GM19438 (cell line): ENCODE results near the gene NFKB1.
A peak's percentile ranks its signal among the peaks of the same experiment; 100 is the strongest.
"Not testable (repeated sequence)": the region's sequence is repeated elsewhere in the genome, so short reads cannot be mapped to it uniquely, and the experiment has no call there.

Experiments used
- ATAC-seq: cut with Tn5 transposase; IDR thresholded peaks from one replicate; pipeline ENCODE4 v1.9.1; 2021; ENCODE audit warnings: low read depth; ENCODE audit not compliant: unreplicated experiment

Gene NFKB1

DNA sequence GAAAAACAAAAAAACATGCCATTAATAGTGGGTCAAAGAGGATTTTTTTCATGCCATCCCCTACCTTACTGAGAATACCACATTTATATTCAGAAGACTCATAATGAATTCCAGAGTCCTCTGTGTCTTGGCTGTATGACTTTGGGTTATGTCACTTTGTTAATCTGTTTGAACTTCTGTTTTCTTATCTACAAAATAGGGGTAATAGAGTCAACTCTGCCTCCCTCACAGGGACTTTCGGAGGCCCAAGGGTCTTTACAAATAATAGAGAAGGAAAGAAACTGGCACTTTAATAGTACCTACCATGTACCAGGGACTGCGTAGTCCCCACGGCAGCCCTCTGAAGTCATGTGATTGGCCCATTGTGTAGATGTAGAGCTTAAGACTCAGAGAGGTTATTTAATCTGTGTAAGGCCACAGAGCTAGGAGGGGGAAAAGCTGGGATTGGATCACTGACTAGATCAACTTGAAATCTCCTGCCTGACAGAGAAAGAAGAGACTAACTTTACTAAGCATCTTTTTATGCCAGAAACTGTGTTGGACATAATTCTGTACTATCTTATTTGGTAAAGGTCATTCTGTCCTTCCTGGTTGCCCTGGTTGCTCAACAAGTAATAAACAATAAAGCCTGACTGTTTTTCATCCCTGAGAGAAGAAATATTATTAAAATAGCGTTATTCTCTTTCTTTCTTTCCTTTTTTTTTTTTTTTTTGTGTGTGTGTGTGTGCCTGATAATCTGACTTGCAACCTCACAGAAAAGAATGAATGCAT, 59.6 kb downstream of the NFKB1 start:
- ATAC-seq = no peak

DNA sequence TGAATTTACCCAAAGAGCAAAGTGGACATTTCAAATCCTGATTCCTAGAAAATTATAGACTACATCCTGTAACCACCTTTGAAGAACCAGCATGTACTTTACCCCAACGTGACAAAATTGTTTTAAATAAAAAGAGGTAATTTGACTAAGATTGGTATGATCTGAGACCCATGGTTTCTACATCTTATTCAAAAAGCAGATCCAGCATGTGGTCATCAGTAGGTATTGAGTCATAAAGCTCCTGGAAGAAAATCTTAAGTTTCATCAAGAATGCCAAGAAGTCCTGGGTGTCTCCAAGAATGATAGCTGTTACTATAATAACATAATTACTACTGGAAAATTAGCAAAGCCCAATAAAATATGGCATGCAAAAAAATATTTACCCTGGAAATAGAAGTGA, 61.8 kb downstream of the NFKB1 start:
- no peak for ATAC-seq

DNA sequence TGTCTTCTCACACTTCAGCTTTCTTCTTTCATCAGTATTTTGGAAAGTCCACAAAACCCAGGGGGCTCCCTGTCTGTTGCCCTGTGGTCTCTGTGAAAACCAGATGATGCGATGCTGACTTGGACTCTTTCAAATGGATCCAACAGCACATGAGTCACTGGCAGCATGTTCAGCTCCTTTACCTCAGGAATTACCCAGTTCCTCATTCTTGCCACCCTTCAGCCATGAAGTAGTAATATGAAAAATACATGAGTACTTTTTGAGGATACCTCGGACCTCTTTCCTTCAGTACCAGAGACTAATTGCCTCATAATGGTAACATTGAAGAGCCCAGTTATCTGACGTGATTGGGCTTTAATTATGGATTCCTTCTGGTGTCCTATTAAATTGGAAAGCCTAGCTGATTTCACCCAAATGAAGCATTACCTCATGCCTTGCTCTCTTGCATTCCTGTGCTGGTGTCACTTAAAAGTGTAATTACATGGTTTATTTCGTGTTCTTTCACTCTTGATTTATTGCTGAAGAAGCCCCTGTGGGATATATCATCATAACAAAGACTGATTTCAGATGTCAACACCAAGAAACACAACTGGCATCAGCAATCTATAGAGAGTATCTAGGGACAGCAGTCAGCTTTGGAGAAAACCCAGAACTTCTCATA, 63.4 kb downstream of the NFKB1 start:
- peak; percentile 86 for ATAC-seq

DNA sequence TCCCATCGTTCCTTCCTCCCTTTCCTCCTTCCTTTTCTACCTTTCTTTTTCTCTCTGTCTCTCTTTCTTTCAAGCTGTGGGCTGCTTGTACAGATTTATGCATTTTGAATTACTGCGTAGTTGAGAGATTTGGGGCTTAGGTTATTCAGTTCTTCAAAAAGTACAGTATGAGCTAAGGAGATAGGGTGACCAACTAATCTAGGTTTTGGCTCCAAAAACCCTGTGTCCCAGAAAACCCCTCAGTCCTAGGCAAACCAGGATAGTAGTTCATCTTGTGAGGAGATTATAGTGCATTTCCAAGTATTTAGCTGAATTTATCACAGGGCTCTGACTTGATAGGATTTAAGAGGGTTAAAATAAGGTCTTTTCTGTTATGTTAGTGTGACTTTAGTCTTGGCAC, 64.5 kb downstream of the NFKB1 start:
- no peak for ATAC-seq

DNA sequence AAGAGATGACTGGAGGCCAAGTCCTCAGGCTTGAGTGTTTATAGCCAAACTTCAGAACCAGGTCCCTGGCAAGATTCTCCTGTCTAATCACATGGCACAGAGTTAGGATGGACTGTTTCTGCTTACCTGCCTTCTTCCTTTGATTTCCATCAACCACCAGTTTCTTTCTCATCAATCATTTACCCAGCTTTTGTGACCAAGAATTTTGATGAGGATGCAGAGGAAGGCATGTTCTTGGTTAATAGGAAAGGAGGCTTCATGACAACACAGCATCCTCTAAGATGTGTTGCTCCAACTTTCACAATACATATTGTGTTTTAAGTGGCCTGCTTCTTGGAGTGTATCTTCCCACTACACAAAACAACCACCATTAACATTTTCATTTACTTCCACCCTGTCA, 65.3 kb downstream of the NFKB1 start:
- no peak for ATAC-seq

DNA sequence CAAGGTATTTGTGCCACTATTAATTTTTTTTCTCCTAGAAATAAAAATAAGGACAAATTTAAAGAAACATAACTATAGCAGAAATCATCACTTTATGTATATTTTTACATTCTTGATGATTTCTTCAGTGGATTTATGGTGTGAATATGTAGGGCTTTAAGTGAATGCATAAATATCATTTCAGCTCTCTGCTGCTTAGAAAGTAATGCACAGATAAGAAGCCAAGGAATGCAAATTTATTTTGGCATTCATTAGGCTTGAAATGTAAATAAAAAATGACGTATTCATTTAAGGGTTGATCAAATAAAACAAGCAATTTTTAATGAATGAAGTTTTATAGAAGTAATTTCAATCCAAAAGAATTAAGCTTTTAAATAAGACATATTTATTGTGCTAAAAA, 66.3 kb downstream of the NFKB1 start:
- ATAC-seq = no peak

DNA sequence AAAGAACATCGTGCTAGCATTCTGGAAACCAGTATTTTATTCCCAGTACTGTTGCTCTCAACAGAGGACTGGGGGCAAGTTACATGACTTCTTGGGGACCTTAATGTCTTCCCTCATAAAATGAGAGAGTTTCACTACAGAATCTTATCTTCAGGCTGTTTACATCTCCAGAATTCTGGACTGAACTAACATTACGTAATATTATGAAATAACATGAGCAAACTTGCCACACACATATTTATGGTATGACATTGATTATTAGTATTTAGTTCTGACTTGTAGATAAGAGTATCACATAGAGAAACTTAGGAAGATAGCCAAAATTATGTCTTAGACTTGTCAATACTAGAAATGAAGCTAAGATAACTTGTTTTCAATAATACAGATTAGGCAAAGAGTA, 68.0 kb downstream of the NFKB1 start:
- ATAC-seq = no peak

DNA sequence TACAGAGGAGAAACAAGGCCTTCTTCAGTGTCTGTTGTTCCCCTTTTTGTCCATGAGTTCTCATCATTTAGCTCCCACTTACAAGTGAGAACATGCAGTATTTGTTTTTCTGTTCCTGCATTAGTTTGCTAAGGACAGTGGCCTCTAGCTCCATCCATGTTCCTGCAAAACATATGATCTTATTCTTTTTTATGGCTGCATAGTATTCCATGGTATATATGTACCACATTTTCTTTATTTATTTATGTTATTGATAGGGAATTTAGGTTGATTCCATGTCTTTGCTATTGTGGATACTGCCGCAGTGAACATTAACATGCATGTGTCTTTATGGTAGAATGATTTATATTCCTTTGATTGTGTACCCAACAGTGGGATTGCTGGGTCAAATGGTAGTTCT, 69.1 kb downstream of the NFKB1 start:
- ATAC-seq = not testable (repeated sequence)

DNA sequence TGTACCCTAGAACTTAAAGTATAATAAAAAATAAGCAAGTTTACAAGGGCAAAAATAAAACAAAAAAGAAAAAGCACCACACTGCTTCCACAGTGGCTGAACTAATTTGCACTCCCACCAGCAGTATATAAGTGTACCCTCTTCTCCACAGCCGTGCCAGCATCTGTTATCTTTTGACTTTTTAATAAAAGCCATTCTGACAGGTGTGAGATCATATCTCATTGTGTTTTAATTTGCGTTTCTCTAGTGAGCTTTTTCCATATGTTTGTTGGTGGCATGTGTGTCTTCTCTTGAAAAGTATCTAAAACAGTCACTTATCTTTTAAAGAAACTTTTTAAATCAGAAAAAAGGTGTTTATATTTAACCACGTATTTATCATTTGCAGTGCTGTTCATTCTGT, 71.3 kb downstream of the NFKB1 start:
- no peak for ATAC-seq

DNA sequence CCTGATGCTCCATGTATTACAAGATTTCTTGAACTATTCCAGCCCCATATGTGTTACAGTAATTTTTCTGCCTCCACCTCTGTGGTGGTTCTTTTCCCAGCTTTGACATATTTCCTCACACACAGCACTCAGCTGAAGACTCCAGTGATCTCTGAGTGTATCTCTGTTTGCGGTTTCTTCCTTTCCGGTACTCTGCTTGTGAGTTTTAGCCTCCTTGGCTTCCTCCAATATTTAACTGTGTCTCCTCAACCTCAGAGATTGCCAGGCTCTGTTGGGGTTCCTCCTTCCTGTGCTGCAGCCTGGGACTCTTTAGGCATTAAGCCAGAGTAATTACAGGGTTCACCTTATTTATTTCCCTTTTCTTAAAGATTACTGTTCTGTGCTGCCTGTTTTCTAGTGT, 73.2 kb downstream of the NFKB1 start:
- ATAC-seq = no peak

DNA sequence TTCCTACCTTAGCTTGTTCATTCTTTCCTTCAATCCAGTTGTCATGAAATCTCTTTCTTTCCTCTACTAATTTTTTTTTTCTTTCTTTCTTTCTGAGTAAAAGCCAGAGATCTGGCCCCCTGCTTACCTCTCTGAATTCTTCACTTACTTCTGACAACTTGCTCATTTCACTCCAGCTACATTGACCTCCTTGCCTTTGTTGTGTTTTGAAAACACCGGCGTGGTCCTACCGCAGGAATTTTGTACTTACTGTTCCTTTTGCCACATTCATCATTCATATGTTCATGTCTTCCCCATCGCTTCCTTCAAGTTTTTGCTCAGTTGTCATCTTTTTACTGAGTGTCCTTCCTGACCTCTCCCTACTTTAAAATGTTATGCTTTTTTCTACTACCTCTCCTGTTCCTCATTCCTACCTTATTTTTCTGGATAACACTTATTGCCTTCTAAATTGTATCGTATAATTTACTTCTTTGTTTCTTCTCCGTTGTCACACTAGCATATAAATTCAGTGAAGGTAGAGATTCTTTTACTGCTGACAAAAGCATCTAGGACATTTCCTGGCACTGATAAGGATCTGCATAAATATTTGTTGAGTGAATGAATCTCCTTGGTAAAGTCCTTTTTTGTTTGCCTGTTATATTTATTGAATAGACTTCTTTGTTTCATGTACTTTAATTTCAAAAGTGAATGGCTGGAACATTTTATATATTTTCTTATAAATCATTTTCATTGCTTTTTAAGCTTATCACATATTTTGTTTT, 74.4 kb downstream of the NFKB1 start:
- ATAC-seq = no peak

DNA sequence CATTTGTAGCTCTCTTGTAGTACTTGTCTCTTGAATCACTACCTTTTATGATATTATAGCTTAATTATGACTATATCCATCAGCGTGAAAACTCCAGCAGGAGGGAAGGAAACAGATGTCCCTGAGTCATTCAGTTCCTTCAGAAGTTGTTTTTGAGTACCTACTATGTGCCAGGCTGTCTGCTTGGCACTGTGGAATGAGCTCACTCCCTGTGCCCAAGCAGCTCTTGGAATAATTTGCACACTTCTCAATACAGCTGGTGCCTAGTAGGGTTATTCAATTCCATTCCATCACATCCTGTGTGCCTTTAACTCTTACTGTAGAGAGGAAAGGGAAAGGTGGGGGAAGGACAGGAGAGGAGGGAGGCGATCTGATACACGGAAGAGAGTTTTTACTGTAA, 77.1 kb downstream of the NFKB1 start:
- no peak for ATAC-seq

DNA sequence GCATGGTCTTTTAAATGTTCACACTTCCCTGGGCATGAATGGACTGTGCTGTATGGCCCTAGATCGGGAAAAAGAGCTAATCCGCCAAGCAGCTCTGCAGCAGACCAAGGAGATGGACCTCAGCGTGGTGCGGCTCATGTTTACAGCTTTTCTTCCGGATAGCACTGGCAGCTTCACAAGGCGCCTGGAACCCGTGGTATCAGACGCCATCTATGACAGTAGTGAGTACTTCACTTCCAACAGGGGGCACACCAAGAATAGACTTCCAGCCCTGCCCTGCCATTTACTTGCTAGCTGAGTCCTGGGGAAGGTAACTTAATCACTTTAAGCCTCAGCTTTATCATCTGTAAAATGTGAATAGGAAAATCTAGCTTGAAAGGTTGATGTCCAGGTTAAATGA, 77.7 kb downstream of the NFKB1 start:
- no peak for ATAC-seq

DNA sequence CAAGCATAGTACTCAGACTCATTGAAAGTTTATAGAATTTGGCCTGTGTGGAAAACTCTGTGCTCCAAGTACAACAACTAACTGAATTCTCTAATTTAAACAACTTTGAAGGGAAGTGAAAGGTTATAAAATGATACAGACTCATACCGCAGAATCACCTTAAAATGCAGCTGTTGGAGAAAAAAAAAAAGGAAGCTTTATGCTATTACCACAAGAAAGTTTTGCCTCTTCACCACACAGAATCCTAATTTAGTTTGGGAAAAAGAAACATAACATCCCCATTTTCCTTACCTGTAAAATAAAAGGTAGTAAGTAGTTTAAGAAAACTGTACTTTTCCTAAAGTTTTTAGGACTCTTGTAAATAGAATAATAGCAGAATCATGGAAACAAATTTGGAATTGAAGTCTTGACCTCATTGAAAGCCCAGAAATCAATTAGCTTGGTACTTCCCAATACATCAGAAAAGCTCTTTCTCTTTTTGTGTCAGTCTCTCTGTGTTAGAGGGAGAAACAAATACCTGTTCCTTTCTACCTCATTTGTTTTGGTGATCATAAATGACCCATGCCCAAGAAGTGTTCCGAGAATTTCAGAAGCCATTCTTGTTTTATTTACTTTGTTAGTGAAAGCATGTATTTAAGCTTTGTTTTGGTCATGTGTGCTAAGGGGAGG, 78.8 kb downstream of the NFKB1 start:
- ATAC-seq = no peak

DNA sequence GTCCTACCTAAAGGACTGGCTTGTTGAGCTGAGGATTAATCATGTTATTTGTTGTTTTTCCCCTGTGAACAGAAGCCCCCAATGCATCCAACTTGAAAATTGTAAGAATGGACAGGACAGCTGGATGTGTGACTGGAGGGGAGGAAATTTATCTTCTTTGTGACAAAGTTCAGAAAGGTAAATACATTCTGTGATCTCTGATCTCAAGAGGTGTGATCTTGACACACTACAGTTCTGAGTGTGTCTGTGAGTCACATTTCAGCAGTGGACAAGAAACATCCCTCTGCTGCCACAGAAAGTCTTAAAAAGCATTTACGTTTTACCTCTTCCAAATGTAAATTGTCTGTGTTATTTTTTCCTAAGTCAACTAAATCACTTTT, 79.3 kb downstream of the NFKB1 start:
- ATAC-seq = no peak

DNA sequence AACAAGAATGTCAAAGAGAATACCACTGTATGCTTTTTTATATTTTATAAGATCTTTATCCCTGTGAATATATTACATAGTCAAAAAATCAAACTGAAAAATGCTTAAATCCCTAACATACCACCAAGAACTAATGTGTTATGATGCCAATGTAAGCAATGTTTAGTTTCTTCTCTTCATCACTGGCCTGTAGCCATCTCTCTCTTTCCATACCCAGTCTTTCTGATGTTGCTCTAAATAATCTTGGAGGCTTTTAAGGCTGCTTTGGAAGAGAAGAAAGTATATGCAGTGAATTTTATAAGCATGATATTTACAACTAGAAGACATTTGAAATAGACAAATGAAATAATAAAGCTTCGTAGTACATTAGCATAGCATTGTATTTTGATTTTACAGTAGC, 82.9 kb downstream of the NFKB1 start:
- no peak for ATAC-seq

DNA sequence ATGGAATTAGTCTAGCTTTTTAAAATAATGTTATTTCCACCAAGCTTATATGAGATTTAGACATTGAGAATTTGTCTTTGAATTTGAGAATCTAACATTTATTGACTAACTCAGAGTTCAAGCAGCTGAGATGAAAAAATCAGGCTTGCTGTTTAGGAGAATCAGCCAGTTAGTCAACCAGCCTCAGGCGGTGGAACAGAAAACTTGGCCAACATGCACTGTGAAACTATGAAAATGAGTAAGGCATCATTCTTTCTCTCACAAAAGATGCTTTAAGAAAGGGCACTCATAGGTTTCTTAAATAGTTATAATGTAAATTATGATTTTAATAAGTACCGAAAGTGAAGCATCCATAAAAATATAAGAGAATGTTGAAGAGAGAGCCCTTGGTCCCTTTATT, 84.2 kb downstream of the NFKB1 start:
- ATAC-seq = no peak

DNA sequence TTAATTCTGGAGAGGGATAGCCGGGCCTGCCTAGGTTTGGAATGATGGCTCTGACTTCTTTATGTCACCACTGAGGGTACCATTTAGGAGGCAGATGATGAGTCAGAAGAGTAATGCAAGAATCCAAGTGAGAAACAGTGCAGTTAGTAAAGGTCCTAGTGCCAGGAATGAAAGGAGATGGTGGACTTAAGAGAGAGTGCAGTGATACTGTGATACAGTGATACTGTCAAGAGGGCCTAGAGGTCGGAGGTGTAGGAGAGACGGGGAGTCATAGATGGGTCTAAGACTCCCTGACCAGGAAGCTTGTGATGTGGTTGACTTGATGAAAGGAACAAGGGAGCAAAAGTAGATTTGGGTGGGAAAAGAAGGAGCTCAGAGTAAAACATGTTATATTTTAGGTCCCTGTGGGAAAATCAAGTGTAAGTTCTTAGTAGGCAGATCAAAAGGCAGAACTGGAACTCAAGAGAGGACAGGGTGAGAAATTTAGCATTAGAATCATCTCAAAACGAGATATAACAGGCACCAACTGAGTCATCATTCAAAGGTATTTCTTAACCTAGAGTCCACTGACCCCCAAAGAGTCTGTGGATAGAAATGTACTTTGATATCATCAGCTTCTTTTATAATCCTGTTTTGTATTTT, 85.0 kb downstream of the NFKB1 start:
- no peak for ATAC-seq

DNA sequence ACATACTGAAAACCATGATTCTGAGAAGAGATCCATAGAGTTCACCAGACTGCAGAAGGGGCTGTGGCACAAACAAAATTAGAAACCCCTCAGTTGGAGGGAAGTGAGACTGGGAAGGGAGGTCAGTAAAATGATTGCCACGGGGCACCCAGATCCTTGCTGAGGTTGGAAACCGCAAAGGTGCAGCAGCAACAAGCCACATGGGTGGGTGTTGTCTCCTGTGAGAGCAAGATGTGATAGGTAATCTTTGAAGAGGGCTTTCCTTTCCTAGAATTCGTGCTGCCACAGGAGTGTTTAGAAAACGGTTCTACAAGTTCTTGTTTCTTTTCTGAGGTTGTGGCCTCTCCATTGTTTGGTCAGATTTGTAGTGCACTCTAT, 85.5 kb downstream of the NFKB1 start:
- ATAC-seq = no peak

DNA sequence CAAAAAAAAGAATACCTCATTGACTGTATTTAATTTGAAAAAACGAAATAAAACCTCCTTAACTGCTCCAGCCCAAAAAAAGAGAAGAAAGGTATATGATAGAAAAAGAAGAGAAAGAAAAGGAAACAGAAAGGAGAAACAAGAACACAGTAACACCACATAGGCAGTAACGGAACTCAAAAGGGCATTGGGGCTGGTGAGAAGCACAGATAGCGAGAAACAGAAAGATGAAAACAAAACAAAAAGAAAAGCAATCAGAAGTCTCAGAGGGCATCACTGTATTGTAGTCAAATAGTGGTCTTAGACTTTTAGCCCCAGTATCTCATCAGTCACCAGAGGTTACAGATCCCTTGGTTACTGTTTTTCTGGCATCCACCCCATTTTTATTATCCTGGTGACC, 88.6 kb downstream of the NFKB1 start:
- no peak for ATAC-seq

DNA sequence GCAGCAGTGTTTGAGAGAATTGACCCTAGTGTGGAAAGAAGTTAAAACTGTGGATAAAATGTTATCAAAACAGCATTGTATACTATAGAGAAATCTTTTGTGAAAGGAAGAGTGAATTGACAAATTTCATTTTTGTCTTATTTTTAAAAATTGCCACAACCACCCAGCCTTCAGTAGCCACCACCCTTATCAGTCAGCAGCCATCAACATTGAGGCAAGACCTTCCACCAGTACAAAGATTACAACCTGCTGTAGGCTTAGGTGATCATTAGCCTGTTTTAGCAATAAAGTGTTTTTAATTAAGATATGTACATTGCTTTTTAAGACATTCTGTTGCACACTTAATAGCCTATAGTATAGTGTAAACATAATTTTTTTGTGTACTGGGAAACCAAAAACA, 91.1 kb downstream of the NFKB1 start:
- no peak for ATAC-seq
